ENCODE results near the gene PGM5.

The PGM5 gene

DNA sequence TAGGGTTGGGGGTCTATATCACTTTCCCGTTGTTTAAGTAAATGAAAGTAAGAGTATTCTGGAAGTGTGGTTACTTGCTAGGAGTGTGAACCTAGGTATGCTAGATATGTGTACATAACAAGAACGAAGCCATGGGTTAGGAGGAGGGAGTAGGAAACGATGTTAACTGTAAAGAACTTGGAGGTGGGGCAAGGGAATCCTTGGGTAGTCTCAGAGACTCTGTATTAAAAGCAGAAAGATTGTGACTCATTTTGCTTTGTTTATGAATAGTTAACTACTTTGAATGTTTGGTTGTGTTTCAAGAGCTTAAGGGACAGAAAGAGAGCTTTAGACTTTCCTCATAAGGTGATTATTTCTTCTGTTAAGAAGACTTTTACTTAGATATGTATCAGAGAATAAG lies 124.4 kb downstream of the PGM5 start:
- DNase-seq = no peak
- peaks cover 45% of the 10 kb centered on the region for H3K27me3 ChIP-seq (ENCODE audit: insufficient read depth, low read depth, severe bottlenecking)
- no peak overlapping the region for H3K27ac ChIP-seq
- no peaks in the 10 kb centered on the region for H3K9me3 ChIP-seq (ENCODE audit: severe bottlenecking)
- H3K4me3 ChIP-seq (ENCODE audit: low read depth, low read length) = no peak overlapping the region
- TF ChIP-seq, protein P1, sequence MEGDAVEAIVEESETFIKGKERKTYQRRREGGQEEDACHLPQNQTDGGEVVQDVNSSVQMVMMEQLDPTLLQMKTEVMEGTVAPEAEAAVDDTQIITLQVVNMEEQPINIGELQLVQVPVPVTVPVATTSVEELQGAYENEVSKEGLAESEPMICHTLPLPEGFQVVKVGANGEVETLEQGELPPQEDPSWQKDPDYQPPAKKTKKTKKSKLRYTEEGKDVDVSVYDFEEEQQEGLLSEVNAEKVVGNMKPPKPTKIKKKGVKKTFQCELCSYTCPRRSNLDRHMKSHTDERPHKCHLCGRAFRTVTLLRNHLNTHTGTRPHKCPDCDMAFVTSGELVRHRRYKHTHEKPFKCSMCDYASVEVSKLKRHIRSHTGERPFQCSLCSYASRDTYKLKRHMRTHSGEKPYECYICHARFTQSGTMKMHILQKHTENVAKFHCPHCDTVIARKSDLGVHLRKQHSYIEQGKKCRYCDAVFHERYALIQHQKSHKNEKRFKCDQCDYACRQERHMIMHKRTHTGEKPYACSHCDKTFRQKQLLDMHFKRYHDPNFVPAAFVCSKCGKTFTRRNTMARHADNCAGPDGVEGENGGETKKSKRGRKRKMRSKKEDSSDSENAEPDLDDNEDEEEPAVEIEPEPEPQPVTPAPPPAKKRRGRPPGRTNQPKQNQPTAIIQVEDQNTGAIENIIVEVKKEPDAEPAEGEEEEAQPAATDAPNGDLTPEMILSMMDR (IDR thresholded peaks at IDR 0.05; ENCODE audit: low read depth, low read length) = no peak
- H3K36me3 ChIP-seq = no peaks in the 10 kb centered on the region

DNA sequence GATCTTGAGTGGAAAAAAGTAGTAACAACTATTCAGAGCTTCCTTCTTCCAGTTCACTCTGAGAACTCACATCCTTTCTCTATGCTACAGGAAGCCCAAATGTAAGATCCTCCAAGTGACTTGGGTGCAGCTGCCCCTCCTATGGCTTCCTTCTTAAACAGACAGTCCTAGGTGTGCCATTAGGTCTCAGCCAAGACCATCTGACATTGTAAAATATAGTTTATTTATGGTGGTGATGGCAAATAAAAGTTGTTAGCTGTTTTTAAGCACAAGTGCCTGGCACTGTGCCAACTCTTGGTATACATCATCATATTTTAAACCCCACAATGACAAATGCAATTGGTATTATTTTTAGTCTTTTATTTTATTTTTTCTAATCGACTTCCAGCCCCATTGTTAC lies 126.1 kb downstream of the PGM5 start:
- TF ChIP-seq, protein P1 (IDR thresholded peaks at IDR 0.05; ENCODE audit: low read depth, low read length) = no peak
- Histone ChIP-seq H3K4me3 (ENCODE audit: low read depth, low read length) (no peak overlapping the region), H3K27ac (no peak overlapping the region), H3K27me3 (ENCODE audit: insufficient read depth, low read depth, severe bottlenecking) (peaks cover 51% of the 10 kb centered on the region), H3K36me3 (no peaks in the 10 kb centered on the region), H3K9me3 (ENCODE audit: severe bottlenecking) (no peaks in the 10 kb centered on the region)
- no peak for DNase-seq

DNA sequence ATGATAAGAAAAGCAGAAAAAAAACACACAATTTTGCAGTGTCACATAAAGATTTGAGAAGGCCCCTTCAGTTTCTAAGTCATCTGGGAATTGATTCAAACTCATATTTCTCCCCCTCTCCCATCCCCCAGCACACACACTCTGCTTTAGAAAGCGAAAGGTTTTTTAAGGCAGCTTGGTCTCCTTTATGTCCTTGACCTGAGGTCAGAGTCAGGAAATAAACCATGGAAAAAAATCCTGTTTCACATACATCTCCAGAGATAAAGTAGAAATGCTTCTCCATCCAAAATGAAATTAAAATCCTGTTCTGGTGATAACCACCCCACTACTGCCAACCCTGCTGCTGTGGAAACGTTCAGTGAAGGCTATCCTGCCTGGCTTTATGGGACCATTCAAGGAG lies 131.7 kb downstream of the PGM5 start:
- H3K36me3 ChIP-seq = no peaks in the 10 kb centered on the region
- no peak for DNase-seq
- H3K27ac ChIP-seq = no peak overlapping the region
- no peaks in the 10 kb centered on the region for H3K9me3 ChIP-seq (ENCODE audit: severe bottlenecking)
- H3K27me3 ChIP-seq (ENCODE audit: insufficient read depth, low read depth, severe bottlenecking) = peaks cover 64% of the 10 kb centered on the region
- TF ChIP-seq, protein P1 (IDR thresholded peaks at IDR 0.05; ENCODE audit: low read depth, low read length) = no peak
- no peak overlapping the region for H3K4me3 ChIP-seq (ENCODE audit: low read depth, low read length)

DNA sequence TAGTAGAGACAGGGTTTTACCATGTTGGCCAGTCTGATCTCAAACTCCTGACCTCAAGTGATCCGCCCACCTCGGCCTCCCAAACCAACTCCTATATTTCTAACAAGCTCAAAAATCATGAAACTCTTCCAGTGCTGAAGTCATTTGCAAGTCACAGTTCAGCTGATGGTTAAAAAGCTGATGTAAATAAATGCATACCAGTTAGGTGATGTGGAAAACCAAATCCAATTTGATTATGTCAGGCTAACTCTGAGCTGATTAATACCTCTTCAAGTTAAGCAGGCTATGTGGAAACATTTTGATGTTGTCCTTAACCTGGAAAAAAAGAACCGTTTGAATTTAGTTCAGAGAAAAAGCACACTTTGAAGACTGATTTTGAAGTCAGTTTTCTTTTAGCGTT lies 133.2 kb downstream of the PGM5 start:
- Histone ChIP-seq H3K27ac (no peak overlapping the region), H3K9me3 (ENCODE audit: severe bottlenecking) (no peaks in the 10 kb centered on the region), H3K27me3 (ENCODE audit: insufficient read depth, low read depth, severe bottlenecking) (peaks cover 77% of the 10 kb centered on the region), H3K36me3 (no peaks in the 10 kb centered on the region), H3K4me3 (ENCODE audit: low read depth, low read length) (no peak overlapping the region)
- TF ChIP-seq, protein P1 (IDR thresholded peaks at IDR 0.05; ENCODE audit: low read depth, low read length) = no peak
- no peak for DNase-seq

DNA sequence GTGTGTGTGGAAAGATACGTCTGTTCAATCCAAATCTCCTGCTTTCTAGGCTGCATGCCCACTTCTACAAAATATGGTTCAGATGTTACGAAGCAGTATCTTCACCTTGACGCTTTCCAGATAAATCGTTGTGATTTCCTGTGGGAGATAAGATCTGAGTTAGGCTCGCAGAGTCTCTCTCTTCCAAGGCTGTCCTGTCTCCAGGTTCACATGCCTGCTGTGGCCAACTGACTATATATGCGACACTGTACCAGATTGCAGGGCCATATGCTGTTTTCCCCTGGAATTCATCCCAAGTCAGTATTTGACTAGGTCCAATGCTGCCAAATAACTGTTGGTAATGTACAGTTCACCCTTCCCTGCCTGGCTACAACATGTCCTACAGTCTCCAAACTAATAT lies 136.4 kb downstream of the PGM5 start:
- TF ChIP-seq, protein P1 (IDR thresholded peaks at IDR 0.05; ENCODE audit: low read depth, low read length) = no peak
- peaks cover 73% of the 10 kb centered on the region for H3K27me3 ChIP-seq (ENCODE audit: insufficient read depth, low read depth, severe bottlenecking)
- H3K36me3 ChIP-seq = no peaks in the 10 kb centered on the region
- DNase-seq = no peak
- H3K9me3 ChIP-seq (ENCODE audit: severe bottlenecking) = no peaks in the 10 kb centered on the region
- H3K27ac ChIP-seq = no peak overlapping the region
- no peak overlapping the region for H3K4me3 ChIP-seq (ENCODE audit: low read depth, low read length)

DNA sequence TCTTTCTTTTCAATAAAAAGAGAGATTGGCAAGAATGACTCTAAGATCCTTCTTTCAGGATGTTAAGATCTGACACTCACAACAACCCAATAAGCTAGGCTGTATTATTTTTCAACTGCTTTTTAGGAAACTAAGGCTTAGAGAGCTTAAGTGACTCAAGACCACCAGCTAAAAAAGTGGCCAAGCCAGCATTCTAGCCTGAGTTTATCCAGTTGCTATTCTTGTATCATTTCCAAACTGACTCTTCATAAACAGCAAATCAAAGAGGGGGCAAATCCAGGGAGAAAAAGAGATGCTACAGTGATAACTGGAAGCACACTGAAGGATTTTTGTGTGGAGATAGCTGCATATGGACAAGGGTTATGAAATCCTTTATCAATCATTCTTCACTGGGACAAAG lies 137.1 kb downstream of the PGM5 start:
- TF ChIP-seq, protein P1 (IDR thresholded peaks at IDR 0.05; ENCODE audit: low read depth, low read length) = no peak
- Histone ChIP-seq H3K27ac (no peak overlapping the region), H3K36me3 (no peaks in the 10 kb centered on the region), H3K4me3 (ENCODE audit: low read depth, low read length) (no peak overlapping the region), H3K9me3 (ENCODE audit: severe bottlenecking) (no peaks in the 10 kb centered on the region), H3K27me3 (ENCODE audit: insufficient read depth, low read depth, severe bottlenecking) (peaks cover 73% of the 10 kb centered on the region)
- DNase-seq = no peak
